Measurements from ENCODE around the gene ADCY2. TPM values are rescaled to one million over a fixed set of nuclear protein-coding genes. Genes with fewer than 3 reads are reported as not detected.

The ADCY2 gene
- total and polyA plus RNA-seq, 9 of the 15 experiments (the other 6 are each of a cell fraction or from before 2014, with no cell fraction given): 0.01 to 0.15 (median 0.03) TPM; not detected in 5

- no peak for TF ChIP-seq BCL6 (CRISPR knock-in tag; IDR thresholded peaks at IDR 0.05)
These were observed 119.5 kb downstream of the ADCY2 start (continued) for GRCh38 chr5:7515284-7515914.

GRCh38 chr5:7516253-7516652 lies 120.3 kb downstream of the ADCY2 start:
- no peaks in the 10 kb centered on the region for H3K79me2 ChIP-seq (ENCODE audit: control insufficient read depth, insufficient read depth, low read length)
- H3K4me2 ChIP-seq (ENCODE audit: insufficient read depth, low read length): no peak overlapping the region
- no TSS peak for BruUV-seq (replicated peaks)
- H3K9me3 ChIP-seq (replicated peaks; ENCODE audit: control insufficient read depth, insufficient read depth, low read depth, low read length): no peaks in the 10 kb centered on the region
- no peaks in the 10 kb centered on the region for H3K4me1 ChIP-seq (replicated peaks in 1 of 2; ENCODE audit: control insufficient read depth in 2 of 2, insufficient read depth in 2 of 2, low read length in 2 of 2)
- POLR2A ChIA-PET: interaction anchor here (0.6 kb wide), 1 partner anchor 20 kb away, joined by 3 read pairs; no protein-coding TSS in a partner anchor
- CTCF ChIA-PET (ENCODE audit: low intra/inter-chr PET ratio): no interaction called here
- intact Hi-C loops (cut with micrococcal nuclease) (no loop called here), in situ Hi-C loops (cut with MboI) (no loop called here)
- no peak overlapping the region for H3K9ac ChIP-seq (ENCODE audit: insufficient read depth in 1 of 2, low read depth in 2 of 2, low read length in 2 of 2)
- ATAC-seq: no peak
- H3K4me3 ChIP-seq: no peak overlapping the region
- no peaks in the 10 kb centered on the region for H3K36me3 ChIP-seq (ENCODE audit: control insufficient read depth, insufficient read depth, low read length)
- H3K9me1 ChIP-seq (ENCODE audit: control insufficient read depth, insufficient read depth, low read length): no peaks in the 10 kb centered on the region
- no peak overlapping the region for H3K27ac ChIP-seq (ENCODE audit: extremely low read depth, low read depth, low read length)
- DNase-seq (ENCODE audit: extremely low read depth in 1 of 4, low spot score in 3 of 4): no peak
- no peaks in the 10 kb centered on the region for H3K27me3 ChIP-seq (ENCODE audit: control insufficient read depth in 2 of 2, insufficient read depth in 2 of 2, low read length in 2 of 2)
- FAIRE-seq: no peak
- H2AFZ ChIP-seq (ENCODE audit: low read depth, low read length): no peak overlapping the region
- H4K20me1 ChIP-seq (replicated peaks; ENCODE audit: control insufficient read depth, insufficient read depth, low read length): no peaks in the 10 kb centered on the region
- 0% methylated on average over 2 of the region's 2 CpGs for WGBS (ENCODE audit: insufficient coverage, low coverage, missing lambda C conversion rate)
- TF ChIP-seq STAT5A (IDR thresholded peaks at IDR 0.05; ENCODE audit: borderline replicate concordance, low read length) (no peak), ATF6 (CRISPR knock-in tag; IDR thresholded peaks at IDR 0.05) (no peak), KLF1 (tag; IDR thresholded peaks at IDR 0.05) (no peak), HBP1 (CRISPR knock-in tag; IDR thresholded peaks at IDR 0.05) (no peak), HOMEZ (CRISPR knock-in tag; IDR thresholded peaks at IDR 0.05) (no peak), NFE2L1 (tag; IDR thresholded peaks at IDR 0.05; ENCODE audit: borderline replicate concordance, low read depth) (no peak), ZNF695 (CRISPR knock-in tag; IDR thresholded peaks at IDR 0.05) (no peak), RBM14 (IDR thresholded peaks at IDR 0.05; ENCODE audit: borderline replicate concordance, insufficient read depth, low read depth, low read length) (no peak), ELK3 (CRISPR knock-in tag; IDR thresholded peaks at IDR 0.05) (no peak), BRF1 (IDR thresholded peaks at IDR 0.05; ENCODE audit: borderline replicate concordance, extremely low read depth, insufficient read length) (no peak)

All from K562 (cell line).